GM12878 (cell line): ENCODE measurements around the gene SHH.

Source experiments
- BMI1 ChIP-seq: fragments of 450-650 bp; IDR thresholded peaks from 2 replicates; pipeline ENCODE4 v1.6.1; 2016; ENCODE audit warnings: mild to moderate bottlenecking, moderate library complexity, borderline replicate concordance
- EZH2 ChIP-seq: IDR thresholded peaks from 2 replicates; pipeline ENCODE4 v1.6.1; 2012; ENCODE audit warnings: low read depth, mild to moderate bottlenecking, control low read depth, inconsistent platforms, low read length, borderline replicate concordance; ENCODE audit not compliant: control insufficient read depth
- KAT2A ChIP-seq: conservative IDR thresholded peaks from 2 replicates; pipeline ENCODE4 v1.6.1; 2011; ENCODE audit warnings: low read depth, low read length; ENCODE audit not compliant: control insufficient read depth
- MAX ChIP-seq: IDR thresholded peaks from 2 replicates; pipeline ENCODE4 v1.6.1; 2012; ENCODE audit warnings: low read depth, low read length, improper control_type of control experiment
- TBL1XR1 ChIP-seq: IDR thresholded peaks from 2 replicates; pipeline ENCODE4 v1.6.1; 2012; ENCODE audit warnings: low read depth, low read length, improper control_type of control experiment
- TF ChIP-seq, protein P1 (sequence below), 3 experiments: IDR thresholded peaks in 2 of 3; conservative IDR thresholded peaks in 1 of 3; 2 replicates each; pipeline ENCODE4 v1.5.1; 2011; ENCODE audit warnings: low read depth in 3 of 3, low read length in 3 of 3, mild to moderate bottlenecking in 3 of 3, control low read depth in 2 of 3, moderate library complexity in 2 of 3, inconsistent platforms in 1 of 3, mixed read lengths in 1 of 3; ENCODE audit not compliant: control insufficient read depth in 2 of 3, insufficient read depth in 1 of 3; ENCODE audit errors: extremely low read depth in 1 of 3

DNA sequence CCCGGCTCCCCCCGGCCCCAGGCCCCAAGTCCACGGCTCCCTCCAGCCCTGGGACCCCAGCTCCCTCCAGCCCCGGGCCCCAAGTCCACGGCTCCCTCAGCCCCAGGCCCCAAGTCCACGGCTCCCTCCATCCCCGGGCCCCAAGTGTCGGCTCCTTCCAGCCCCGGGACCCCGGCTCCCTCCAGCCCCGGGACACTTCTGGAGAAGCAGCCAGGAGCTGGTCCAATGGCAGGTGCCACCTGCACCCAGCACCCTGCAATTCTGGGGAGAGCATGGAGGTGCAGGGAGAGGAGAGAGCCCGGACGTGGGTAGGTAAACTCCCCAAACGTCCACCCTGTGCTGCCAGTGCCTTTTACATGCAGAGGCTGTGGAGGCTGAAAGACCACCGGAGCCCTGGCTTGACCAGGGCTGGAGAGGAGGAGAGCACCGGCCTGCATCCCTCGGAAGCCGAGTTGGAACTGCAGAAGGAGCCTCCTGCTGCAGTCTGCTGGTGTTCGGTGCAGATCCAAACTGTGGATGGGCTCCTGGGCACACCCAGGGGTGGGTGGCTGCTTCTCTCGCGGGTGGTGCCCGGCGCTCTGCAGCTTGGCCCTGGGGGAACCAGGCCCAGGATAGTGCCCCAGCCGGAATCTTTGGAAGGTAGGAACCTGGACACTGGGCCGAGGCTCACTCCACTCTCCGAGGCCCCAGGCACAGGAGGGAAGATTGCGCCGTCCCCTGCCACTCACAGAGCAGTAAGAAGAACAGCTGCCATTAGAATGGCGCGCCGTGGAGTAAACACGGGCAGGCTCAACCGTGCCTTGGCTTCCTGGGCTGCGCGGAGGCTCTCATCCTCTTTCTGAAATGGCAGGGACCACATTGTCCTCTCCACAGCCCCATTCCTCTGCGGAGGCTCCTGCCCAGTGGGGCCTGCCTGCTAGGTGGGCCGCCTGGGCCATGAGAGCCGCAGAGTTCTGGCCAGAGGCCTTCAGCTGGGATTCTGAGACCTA, 14.7 kb downstream of the SHH start:
- TF ChIP-seq BMI1 (no peak), EZH2 (no peak), TBL1XR1 (no peak), MAX (no peak), KAT2A (no peak)
- TF ChIP-seq, protein P1, sequence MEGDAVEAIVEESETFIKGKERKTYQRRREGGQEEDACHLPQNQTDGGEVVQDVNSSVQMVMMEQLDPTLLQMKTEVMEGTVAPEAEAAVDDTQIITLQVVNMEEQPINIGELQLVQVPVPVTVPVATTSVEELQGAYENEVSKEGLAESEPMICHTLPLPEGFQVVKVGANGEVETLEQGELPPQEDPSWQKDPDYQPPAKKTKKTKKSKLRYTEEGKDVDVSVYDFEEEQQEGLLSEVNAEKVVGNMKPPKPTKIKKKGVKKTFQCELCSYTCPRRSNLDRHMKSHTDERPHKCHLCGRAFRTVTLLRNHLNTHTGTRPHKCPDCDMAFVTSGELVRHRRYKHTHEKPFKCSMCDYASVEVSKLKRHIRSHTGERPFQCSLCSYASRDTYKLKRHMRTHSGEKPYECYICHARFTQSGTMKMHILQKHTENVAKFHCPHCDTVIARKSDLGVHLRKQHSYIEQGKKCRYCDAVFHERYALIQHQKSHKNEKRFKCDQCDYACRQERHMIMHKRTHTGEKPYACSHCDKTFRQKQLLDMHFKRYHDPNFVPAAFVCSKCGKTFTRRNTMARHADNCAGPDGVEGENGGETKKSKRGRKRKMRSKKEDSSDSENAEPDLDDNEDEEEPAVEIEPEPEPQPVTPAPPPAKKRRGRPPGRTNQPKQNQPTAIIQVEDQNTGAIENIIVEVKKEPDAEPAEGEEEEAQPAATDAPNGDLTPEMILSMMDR (IDR thresholded peaks at IDR 0.05 in 2 of 3, conservative IDR thresholded peaks at IDR 0.05 in 1 of 3; ENCODE audit: control insufficient read depth in 2 of 3, extremely low read depth in 1 of 3, insufficient read depth in 1 of 3, low read depth in 3 of 3, low read length in 3 of 3) = no peak
